ENCODE data around the gene ICAM2. TPM values are rescaled to one million over a fixed set of nuclear protein-coding genes. Genes with fewer than 3 reads are reported as not detected.

The ICAM2 gene
- total and polyA plus RNA-seq, 2 donors (not counting 1 experiment from before 2014, with no cell fraction given): 48.7 to 149 TPM

DNA sequence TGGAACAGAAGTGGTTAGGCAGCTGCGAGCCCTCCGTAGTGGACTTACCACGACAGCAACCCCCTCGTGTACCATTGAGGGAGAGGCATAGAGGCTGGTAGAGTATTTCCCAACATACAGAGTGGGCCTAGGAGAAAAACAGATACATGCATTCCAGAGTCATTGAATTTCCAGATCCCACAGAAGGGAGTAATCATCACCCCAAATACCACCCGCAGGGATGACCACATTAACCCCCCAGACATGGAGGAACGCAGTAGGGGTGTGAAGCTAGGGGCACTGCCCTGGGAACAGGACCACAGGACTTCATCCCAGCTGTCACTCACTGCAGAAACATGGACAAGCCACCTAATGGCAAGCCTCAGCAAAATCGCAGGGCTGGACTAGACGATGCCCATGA lies 44.7 kb upstream of the ICAM2 start:
- Mint-ChIP-seq H3K9me3 (ENCODE audit: insufficient read depth) (peaks cover 9% of the 10 kb centered on the region), H3K27me3 (no peaks in the 10 kb centered on the region), H3K27ac (no peak overlapping the region), H3K4me3 (no peak overlapping the region), H3K4me1 (peaks cover 19% of the 10 kb centered on the region)
- H3K4me3 ChIP-seq (ENCODE audit: control extremely low read depth in 1 of 5, extremely low read depth in 1 of 5, insufficient read depth in 1 of 5, low read depth in 2 of 5, low read length in 4 of 5): no peak overlapping the region
- peaks cover 10% of the 10 kb centered on the region in 2 donors for H3K4me1 ChIP-seq (ENCODE audit: control insufficient read depth in 2 of 2, insufficient read depth in 2 of 2, low read length in 2 of 2)
- POLR2A ChIA-PET: no interaction called here
- H4K20me1 ChIP-seq (ENCODE audit: control insufficient read depth, insufficient read depth, low read length, poor library complexity, severe bottlenecking): no peaks in the 10 kb centered on the region
- H3K36me3 ChIP-seq (replicated peaks in 1 of 2; ENCODE audit: control extremely low read depth in 1 of 2, control insufficient read depth in 1 of 2, extremely low read depth in 1 of 2, insufficient read depth in 2 of 2, low read length in 1 of 2): no peaks in the 10 kb centered on the region
- no peak overlapping the region for H3K27ac ChIP-seq (ENCODE audit: low read length in 2 of 2)
- no peak overlapping the region for H3K9ac ChIP-seq (ENCODE audit: low read length)
- no peaks in the 10 kb centered on the region for H3K27me3 ChIP-seq (replicated peaks in 1 of 4; ENCODE audit: control extremely low read depth in 1 of 4, control insufficient read depth in 3 of 4, insufficient read depth in 4 of 4, low read length in 3 of 4)
- WGBS (ENCODE audit: insufficient coverage): 73% methylated on average over 4 of the region's 8 CpGs
- DNase-seq: no peak
- no peak overlapping the region for H2AFZ ChIP-seq (ENCODE audit: insufficient read depth, low read depth, low read length, poor library complexity, severe bottlenecking)
- peaks cover 3 to 17% (median 12%) of the 10 kb centered on the region in 3 donors for H3K9me3 ChIP-seq (ENCODE audit: control extremely low read depth in 1 of 3, control insufficient read depth in 2 of 3, insufficient read depth in 1 of 3, low read length in 2 of 3)
- TF ChIP-seq, protein P1, sequence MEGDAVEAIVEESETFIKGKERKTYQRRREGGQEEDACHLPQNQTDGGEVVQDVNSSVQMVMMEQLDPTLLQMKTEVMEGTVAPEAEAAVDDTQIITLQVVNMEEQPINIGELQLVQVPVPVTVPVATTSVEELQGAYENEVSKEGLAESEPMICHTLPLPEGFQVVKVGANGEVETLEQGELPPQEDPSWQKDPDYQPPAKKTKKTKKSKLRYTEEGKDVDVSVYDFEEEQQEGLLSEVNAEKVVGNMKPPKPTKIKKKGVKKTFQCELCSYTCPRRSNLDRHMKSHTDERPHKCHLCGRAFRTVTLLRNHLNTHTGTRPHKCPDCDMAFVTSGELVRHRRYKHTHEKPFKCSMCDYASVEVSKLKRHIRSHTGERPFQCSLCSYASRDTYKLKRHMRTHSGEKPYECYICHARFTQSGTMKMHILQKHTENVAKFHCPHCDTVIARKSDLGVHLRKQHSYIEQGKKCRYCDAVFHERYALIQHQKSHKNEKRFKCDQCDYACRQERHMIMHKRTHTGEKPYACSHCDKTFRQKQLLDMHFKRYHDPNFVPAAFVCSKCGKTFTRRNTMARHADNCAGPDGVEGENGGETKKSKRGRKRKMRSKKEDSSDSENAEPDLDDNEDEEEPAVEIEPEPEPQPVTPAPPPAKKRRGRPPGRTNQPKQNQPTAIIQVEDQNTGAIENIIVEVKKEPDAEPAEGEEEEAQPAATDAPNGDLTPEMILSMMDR (IDR thresholded peaks at IDR 0.05): no peak
- TF ChIP-seq EZH2 (IDR thresholded peaks at IDR 0.05; ENCODE audit: borderline replicate concordance, insufficient read depth, low read depth, low read length, poor library complexity, severe bottlenecking): no peak
- intact Hi-C loops (cut with micrococcal nuclease): no loop called here
- no peaks in the 10 kb centered on the region for H3K79me2 ChIP-seq (ENCODE audit: control insufficient read depth, insufficient read depth, low read length)
- no peak for ATAC-seq (ENCODE audit: low read depth)
- CTCF ChIA-PET: interaction anchor here (0.6 to 4.7 kb wide), 2 partner anchors 67 to 207 kb away, joined by 5 to 49 read pairs; partner anchors contain the start of gene ERN1
- no peak overlapping the region for H3K4me2 ChIP-seq (replicated peaks; ENCODE audit: low read depth, low read length, poor library complexity, severe bottlenecking)

DNA sequence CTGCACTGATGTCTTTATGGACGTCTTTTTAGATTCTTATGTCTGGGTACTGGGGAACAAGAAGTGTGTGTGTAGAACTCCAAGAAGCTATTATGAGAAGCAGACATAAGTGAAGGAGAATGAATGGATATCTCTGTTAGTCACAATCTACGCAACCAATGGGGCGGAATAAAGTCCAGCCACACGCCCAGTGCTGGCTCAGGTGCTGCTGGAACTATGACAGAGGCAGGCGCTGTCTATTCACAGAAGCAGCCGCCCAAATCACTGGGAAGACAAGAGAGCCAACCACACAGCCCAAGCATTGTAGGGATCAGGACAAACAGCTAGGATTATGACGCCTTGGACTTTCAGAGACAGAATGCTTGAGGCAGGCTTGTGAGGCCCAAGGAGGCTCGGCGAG lies 43.9 kb upstream of the ICAM2 start:
- 100% methylated on average over 9 of the region's 9 CpGs for WGBS (ENCODE audit: insufficient coverage)
- H3K9me3 Mint-ChIP-seq (ENCODE audit: insufficient read depth): peaks cover 4% of the 10 kb centered on the region
- Histone ChIP-seq H3K4me3 (ENCODE audit: control extremely low read depth in 1 of 5, extremely low read depth in 1 of 5, insufficient read depth in 1 of 5, low read depth in 2 of 5, low read length in 4 of 5) (no peak overlapping the region), H3K27ac (ENCODE audit: low read length in 2 of 2) (no peak overlapping the region), H4K20me1 (ENCODE audit: control insufficient read depth, insufficient read depth, low read length, poor library complexity, severe bottlenecking) (no peaks in the 10 kb centered on the region), H3K4me2 (replicated peaks; ENCODE audit: low read depth, low read length, poor library complexity, severe bottlenecking) (no peak overlapping the region), H3K27me3 (replicated peaks in 1 of 4; ENCODE audit: control extremely low read depth in 1 of 4, control insufficient read depth in 3 of 4, insufficient read depth in 4 of 4, low read length in 3 of 4) (no peaks in the 10 kb centered on the region), H3K36me3 (replicated peaks in 1 of 2; ENCODE audit: control extremely low read depth in 1 of 2, control insufficient read depth in 1 of 2, extremely low read depth in 1 of 2, insufficient read depth in 2 of 2, low read length in 1 of 2) (no peaks in the 10 kb centered on the region), H2AFZ (ENCODE audit: insufficient read depth, low read depth, low read length, poor library complexity, severe bottlenecking) (no peak overlapping the region), H3K79me2 (ENCODE audit: control insufficient read depth, insufficient read depth, low read length) (no peaks in the 10 kb centered on the region), H3K4me1 (ENCODE audit: control insufficient read depth in 2 of 2, insufficient read depth in 2 of 2, low read length in 2 of 2) (peaks cover 10% of the 10 kb centered on the region in 2 donors), H3K9me3 (ENCODE audit: control extremely low read depth in 1 of 3, control insufficient read depth in 2 of 3, insufficient read depth in 1 of 3, low read length in 2 of 3) (peaks cover 3 to 9% (median 7%) of the 10 kb centered on the region in 3 donors), H3K9ac (ENCODE audit: low read length) (no peak overlapping the region)
- no peak overlapping the region for H3K4me3 Mint-ChIP-seq
- TF ChIP-seq, protein P1 (IDR thresholded peaks at IDR 0.05): no peak
- no peak for TF ChIP-seq EZH2 (IDR thresholded peaks at IDR 0.05; ENCODE audit: borderline replicate concordance, insufficient read depth, low read depth, low read length, poor library complexity, severe bottlenecking)
- DNase-seq (no peak), ATAC-seq (ENCODE audit: low read depth) (no peak)
- no peak overlapping the region for H3K27ac Mint-ChIP-seq
- no peaks in the 10 kb centered on the region for H3K27me3 Mint-ChIP-seq
- peaks cover 20% of the 10 kb centered on the region for H3K4me1 Mint-ChIP-seq
- ChIA-PET CTCF (interaction anchor here (0.7 to 4.7 kb wide), 8 partner anchors 11 to 218 kb away, joined by 3 to 49 read pairs (median 4); partner anchors contain the start of genes ERN1 and GH1), POLR2A (no interaction called here)
- intact Hi-C loops (cut with micrococcal nuclease): loop anchor here (5.0 kb wide), 1 partner anchor 68 kb away; the partner anchor contains the start of gene ERN1
